GM10847 (cell line): ENCODE data around the gene YAE1.

Source experiments
- POLR2A ChIP-seq: IDR thresholded peaks from 2 replicates; pipeline ENCODE4 v1.6.1; 2011; ENCODE audit not compliant: insufficient read length; ENCODE audit errors: extremely low read depth

The YAE1 gene, protein sequence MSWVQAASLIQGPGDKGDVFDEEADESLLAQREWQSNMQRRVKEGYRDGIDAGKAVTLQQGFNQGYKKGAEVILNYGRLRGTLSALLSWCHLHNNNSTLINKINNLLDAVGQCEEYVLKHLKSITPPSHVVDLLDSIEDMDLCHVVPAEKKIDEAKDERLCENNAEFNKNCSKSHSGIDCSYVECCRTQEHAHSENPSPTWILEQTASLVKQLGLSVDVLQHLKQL

DNA sequence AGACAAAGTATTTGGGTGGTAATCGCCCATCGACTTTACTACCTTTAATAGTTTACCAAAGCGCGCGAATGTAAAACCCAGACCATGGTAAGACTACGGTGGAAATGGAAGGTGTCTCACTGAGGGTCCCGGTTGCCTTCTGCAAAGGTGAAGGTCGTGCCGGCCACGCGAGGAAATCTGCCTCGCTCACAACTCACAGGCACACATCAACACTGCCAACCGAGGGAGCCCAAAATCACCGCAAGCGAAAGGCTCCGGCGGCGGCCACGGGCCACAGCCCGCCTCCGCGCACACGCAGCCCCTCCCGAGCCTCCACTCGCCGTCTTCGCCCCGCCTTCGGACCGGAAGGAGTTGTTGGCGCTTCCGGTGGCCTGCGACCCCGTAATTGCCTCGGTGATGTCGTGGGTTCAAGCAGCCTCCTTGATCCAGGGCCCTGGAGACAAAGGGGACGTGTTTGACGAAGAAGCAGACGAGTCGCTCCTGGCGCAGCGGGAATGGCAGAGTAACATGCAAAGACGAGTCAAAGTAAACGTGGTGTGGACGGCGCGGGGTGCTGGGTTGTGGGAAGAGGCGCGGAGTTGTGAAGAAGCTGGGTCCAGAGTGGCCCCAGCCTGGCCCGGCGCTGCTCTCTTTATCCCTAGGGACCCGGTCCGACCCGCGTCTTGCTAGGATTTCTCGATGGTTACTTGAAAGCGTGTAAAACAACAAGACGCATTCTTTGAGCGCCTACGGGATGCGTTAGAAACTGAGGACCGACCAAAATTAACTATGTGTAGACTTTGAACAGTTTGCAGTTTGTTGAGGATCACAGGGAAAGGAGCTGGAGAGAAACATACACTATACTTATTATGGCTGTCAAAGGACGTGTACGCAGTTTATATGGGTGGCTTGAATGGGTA lies at the start of gene YAE1:
Gene YAE1 (plus strand): TSS at position 382 of the 899 bp plus-strand sequence. CDS start 15 bp downstream, at position 397.
- TF ChIP-seq POLR2A, result peak; percentile 85

GRCh38 chr7:39516498-39516897 lies 49.7 kb upstream of the YAE1 start:
- no peak for TF ChIP-seq POLR2A

- TF ChIP-seq POLR2A, result no peak
These were observed 49.0 kb upstream of the YAE1 start for GRCh38 chr7:39517240-39517639.

- TF ChIP-seq POLR2A, result no peak
These were observed 40.3 kb upstream of the YAE1 start for GRCh38 chr7:39525926-39526325.

DNA sequence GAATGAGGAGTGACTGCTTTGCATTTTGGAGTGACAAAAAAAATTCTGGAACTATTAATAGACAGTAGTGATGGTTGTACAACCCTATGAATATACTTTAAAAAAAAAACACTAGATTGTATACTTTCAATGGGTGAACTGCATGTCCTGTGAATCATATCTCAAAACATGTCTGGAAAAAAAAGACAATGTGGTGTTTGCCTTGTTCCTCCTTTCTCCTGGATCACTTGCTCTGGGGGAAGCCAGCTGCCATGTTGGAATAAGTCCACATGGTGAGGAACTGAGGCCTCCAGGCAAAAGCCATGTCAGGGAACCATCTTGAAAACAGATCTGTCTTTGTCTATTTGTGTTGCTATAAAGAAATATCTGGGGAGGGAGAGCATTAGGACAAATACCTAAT lies 39.5 kb upstream of the YAE1 start:
- TF ChIP-seq POLR2A, result no peak

GRCh38 chr7:39527296-39527695 lies 38.9 kb upstream of the YAE1 start:
- TF ChIP-seq POLR2A, result no peak

- TF ChIP-seq POLR2A, result no peak
These were observed 38.3 kb upstream of the YAE1 start for GRCh38 chr7:39527951-39528350.

GRCh38 chr7:39528849-39529248 lies 37.4 kb upstream of the YAE1 start:
- TF ChIP-seq POLR2A, result no peak

- TF ChIP-seq POLR2A, result no peak
These were observed 36.6 kb upstream of the YAE1 start for GRCh38 chr7:39529582-39529981.

DNA sequence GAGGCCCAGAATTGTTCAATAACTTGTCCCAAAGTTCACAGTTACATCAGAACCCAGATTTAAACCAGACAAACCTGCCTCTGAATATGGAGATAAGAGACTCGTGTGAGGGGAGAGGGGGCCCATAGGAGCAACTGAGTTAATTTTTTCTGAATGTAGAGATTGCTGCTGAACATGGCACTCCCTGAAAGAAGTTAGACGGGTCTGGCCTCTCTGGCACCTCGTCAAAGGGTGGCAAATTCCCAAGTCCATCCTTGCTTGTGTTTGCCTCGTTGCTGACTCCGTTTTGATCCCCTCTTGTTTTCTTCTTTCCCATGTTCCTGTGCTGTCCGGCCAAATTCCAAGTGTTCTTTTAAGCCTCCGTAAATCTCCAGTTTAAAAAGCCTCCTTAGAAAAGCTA lies 35.2 kb upstream of the YAE1 start:
- no peak for TF ChIP-seq POLR2A

DNA sequence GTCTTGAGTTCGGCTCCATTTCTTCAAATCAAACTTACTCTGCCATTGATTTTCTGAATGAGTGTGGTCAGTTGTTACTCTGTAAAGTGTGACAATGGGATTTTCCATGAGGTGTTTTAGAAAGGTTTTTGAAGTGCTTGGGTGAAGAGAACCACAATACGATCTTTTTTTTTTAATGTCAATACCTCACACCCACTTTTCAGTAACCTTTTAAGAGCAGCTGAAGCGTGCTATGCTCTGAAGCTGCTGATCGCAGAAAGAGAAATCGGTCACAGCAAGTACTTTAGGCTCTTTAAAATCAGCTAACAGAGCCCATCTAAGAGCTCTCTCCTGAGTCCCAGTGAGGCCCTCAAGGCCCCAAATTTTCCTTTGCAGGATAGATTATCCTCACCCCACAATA lies 34.4 kb upstream of the YAE1 start:
- no peak for TF ChIP-seq POLR2A

DNA sequence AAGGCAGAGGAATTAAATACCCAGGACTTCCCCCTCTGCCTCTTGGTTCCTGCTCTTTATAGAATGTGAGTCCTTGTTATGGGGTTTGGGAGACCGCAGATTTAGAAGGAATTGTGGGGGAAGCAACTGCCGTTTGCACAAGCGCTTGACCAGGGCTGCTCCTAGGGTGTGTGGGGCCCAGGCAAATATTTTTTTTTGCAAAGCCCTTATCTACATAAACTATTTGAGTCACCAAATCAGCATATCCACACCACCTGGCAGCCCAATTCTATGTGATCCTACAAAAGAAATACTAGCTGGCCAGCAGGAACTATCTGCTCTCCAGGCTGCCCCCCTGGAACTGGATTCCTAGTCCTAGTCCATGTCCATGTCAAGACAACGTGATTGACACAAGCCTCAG lies 33.4 kb upstream of the YAE1 start:
- no peak for TF ChIP-seq POLR2A

- TF ChIP-seq POLR2A, result no peak
These were observed 31.6 kb upstream of the YAE1 start for GRCh38 chr7:39534599-39534998.

GRCh38 chr7:39535064-39535463 lies 31.1 kb upstream of the YAE1 start:
- TF ChIP-seq POLR2A, result no peak

GRCh38 chr7:39535720-39536119 lies 30.5 kb upstream of the YAE1 start:
- TF ChIP-seq POLR2A, result no peak

DNA sequence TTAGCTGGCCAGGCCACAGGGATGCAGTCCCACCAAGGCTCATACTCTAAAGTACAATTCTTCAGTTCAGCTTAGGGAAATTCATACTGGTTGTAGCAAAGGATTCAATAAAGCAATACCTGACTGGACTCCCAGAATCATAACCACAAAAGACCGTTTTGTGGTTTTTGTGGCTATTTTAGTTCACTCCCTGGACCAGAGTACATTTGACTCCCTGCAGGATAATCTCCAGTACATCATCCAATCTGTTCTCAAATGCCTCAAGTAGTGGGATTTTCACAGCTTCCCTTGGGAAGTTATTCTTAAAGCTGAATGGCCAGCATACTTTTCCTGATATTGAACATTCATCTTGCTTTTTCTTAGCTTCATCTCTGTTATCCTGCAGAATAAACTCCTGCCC lies 29.3 kb upstream of the YAE1 start:
- TF ChIP-seq POLR2A, result no peak

- no peak for TF ChIP-seq POLR2A
These were observed 26.4 kb upstream of the YAE1 start for GRCh38 chr7:39539816-39540215.

GRCh38 chr7:39540320-39540719 lies 25.9 kb upstream of the YAE1 start:
- TF ChIP-seq POLR2A, result no peak
